Measurements from ENCODE around the gene PCSK2.

GRCh38 chr20:17448071-17448470, 221.2 kb downstream of the PCSK2 start:
- TF ChIP-seq EZH2 (optimal IDR thresholded peaks at IDR 0.05; ENCODE audit: low read depth, low read length) (no peak), CTCF (IDR thresholded peaks at IDR 0.05; ENCODE audit: low read length) (no peak), EZH2phosphoT487 (IDR thresholded peaks at IDR 0.05; ENCODE audit: low read length) (no peak)
